T-helper 2 cell (primary cell): Measurements from ENCODE around the gene TPM4.
A peak's percentile ranks its signal among the peaks of the same experiment; 100 is the strongest.
"Not testable (repeated sequence)": the region's sequence is repeated elsewhere in the genome, so short reads cannot be mapped to it uniquely, and the experiment has no call there.

Source experiments
- DNase-seq, 5 experiments: peaks; one replicate each; pipeline versions ENCODE4 v3.0.0 to v3.0.0-alpha.2; 2012 to 2022

Gene TPM4

DNA sequence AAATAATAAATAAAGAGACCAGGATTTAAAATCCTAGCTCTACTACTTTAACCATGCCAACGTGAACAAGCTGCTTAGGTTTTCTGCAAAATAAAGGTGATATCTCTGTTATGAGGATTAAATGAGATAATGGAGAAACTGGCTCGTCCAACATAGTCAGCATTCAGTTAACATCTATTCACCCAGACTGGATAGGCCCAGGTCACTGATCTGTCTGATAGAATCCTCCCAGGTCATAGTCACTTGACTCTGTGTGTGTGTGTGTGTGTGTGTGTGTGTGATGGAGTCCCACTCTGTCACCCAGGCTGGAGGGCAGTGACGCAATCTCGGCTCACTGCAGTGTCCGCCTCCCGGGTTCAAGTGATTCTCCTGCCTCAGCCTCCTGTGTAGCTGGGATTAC is 22.5 kb downstream of the TPM4 start:
- no peak for DNase-seq

DNA sequence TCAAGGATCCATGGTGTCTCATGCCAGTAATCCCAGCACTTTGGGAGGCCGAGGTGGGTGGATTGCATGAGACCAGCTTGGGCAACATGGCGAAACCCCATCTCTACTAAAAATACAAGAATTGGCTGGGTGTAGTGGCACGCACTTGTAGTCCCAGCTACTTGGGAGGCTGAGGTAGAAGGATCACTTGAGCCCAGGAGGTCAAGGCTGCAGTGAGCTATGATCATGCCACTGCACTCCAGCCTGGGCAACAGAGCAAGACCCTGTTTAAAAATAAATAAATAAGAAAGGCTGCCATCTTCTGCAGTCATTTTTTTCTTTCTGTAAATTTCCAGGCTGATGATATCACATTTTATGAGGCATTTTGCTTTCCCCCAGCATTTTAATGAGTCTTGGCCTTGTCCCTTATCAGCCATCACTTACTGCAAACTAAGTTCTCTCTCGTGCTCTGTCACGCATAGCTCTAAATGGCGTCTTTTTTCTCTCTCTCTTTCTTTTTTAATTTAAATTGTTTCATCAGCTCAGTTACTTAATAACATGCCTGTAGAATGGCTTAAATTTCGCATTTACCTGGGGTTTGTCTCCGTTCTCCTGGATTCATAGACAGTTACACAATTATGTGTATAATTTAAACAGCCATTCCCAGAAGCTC is 23.1 kb downstream of the TPM4 start:
- DNase-seq: not testable (repeated sequence)

DNA sequence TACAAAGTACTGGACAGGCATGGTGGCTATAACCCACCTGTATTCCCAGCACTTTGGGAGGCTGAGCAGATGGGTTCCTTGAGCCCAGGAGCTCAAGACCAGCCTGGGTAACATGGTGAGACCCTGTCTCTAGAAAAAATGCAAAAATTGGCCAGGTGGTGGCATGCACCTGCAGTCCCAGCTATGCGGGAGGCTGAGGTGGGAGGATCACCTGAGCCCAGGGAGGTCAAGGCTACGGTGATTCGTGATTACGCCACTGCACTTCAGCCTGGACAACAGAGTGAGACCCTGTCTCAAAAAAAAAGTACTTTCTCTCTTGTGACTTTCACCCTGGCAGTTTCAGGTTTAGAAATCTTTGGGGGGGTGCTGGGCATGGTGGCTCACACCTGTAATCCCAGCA is 24.2 kb downstream of the TPM4 start:
- DNase-seq: no peak

DNA sequence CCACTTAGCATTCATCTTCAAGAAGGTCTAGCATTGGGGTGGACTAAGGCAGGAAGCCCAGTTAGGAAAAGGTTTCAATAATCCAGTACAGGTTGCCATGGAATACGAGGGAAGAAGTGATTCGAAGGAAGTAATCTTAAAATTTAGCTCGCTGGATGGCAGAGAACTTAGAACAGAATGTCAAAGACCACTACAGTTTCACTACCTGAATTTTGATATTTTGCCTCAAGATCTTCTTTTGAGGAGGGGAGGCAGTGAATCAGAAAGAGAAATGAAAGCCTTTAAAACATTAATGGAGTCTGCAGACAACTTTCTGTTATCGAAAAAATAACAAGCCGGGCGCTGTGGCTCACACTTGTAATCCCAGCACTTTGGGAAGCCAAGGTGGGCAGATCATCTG is 28.4 kb downstream of the TPM4 start:
- no peak for DNase-seq

DNA sequence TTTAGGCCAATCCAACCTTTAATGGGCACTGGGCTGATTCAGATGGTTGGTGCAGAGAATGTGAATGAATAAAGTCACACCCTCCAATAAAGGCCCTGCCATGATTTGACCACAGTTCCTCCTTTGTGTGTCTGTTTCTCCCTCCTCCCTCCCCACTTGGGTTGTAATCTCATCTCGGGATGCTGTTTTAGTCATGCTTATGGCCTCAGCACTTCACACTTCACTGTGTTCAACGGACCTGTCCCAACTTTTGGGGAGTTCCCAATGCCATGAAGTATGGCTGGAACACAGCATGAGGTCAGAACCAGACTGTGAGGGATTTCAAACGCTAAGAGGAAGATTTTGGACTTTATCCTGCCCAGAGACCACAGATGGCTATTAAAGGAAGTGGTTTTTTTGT is 29.8 kb downstream of the TPM4 start:
- DNase-seq: peak in 1 of 5 experiments; percentile 45

DNA sequence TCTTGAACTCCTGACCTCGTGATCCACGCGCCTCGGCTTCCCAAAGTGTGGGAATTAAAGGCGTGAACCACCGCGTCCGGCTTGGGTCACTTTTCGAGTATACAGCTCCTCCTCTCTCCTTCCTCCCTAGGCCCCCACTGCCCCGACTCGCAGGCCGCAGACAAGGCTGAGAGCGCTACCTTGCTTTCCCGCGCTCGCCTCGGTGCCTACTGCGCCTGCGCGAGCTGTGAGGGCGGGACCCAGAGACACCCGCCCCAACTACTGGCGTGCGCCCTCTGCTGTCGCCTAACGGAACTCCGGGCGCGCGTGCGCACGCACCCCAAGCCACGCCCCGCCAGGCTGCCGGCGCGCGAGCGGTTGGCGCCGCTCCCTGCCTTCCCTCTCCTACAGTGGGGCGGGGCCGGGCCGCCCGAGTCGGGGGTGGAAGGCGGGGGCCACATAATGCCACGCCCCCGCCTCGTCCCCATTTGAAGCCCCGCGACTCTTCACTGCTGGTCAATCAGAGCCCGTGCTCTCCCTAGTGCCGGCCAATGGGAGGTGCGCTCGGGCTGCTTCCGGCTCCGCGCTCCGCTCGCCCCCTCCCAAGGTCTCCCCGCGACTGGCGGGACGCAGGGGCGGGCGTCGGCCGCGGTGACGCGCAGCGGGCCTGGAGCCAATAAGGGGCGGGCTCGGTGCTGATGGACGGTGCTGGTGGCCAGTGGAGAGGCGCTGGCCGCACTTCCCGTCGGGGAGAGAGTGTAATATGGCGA is 35.0 kb downstream of the TPM4 start, which contains the start of gene RAB8A:
RAB8A (plus strand) TSS at position 730 of the 749 bp plus-strand sequence; CDS start at position 743, 13 bp downstream.
- DNase-seq: peak; percentile 97 to 100 (median 99)

DNA sequence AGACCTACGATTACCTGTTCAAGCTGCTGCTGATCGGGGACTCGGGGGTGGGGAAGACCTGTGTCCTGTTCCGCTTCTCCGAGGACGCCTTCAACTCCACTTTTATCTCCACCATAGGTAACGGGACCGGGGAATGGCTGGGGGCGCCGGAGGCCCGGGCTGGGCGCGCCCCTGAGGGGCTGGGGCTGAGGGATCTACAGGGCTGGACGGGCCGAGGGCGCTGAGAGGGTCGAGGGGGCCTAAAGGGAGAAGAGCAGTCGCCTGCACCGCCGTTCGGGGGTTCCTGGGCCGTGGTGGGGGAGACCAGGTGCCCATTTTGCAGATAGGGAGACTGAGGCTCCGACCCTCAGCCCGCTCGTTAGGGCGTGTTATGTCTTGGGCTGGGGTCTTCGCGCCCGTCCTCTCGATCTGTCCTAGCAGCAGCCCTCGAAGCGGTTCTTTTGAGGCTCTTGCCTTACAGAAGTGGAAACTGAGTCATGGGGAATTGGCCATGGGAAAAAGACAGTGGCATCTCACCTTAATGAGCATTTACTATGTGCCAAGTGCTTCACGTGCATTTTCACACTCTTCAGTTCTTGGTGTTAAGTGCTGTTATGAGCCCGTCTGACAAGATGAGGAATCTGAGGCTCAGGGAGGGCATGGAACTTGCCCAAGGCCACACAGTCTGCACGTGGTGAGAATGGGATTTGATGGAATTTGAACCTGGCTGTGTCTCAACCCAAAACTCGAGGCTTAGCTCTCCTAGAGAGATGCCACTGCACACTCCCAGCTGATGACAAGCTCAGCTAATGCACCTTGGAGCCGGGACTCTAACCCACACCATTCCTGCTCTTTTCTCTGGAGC is 35.8 kb downstream of the TPM4 start:
- DNase-seq: no peak

DNA sequence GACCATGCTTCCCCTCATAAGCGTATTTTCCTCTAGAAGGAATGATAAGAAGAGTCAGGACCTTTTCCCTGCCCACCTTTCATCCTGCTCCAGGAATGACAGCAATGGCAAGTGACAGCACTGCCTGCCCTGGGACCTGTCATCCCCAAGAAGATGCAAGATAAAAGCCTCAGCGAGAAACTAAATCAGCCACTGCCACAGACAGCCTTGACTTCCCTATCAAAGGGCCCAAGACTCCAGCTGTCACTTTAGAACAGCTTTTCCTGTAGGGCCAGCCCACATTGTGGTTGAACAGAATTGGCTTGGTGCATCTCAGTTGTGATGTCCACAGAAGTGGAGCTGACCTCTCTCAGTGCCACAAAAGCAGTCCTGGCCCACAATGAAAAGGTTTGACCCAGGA is 36.5 kb downstream of the TPM4 start:
- DNase-seq: no peak

DNA sequence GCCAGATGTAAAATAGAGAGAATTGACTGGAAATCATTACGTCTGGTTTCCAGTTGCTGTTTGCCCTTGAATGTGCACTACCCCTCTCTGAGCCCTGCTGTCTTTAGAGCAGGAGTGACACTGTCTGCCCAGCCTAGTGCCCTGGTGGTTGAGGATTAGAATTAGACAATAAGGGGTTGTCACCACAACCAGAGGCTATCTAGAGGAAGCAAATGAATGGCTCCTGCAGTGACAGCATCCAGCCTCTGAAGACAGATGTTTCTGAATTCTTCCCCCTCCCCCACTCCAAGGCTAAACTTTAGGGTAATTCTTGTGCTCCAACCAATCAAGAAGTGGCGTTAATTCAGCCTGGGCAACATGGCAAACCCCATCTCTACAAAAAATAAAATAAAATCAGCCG is 37.4 kb downstream of the TPM4 start:
- peak in 1 of 5 experiments; percentile 59 for DNase-seq

DNA sequence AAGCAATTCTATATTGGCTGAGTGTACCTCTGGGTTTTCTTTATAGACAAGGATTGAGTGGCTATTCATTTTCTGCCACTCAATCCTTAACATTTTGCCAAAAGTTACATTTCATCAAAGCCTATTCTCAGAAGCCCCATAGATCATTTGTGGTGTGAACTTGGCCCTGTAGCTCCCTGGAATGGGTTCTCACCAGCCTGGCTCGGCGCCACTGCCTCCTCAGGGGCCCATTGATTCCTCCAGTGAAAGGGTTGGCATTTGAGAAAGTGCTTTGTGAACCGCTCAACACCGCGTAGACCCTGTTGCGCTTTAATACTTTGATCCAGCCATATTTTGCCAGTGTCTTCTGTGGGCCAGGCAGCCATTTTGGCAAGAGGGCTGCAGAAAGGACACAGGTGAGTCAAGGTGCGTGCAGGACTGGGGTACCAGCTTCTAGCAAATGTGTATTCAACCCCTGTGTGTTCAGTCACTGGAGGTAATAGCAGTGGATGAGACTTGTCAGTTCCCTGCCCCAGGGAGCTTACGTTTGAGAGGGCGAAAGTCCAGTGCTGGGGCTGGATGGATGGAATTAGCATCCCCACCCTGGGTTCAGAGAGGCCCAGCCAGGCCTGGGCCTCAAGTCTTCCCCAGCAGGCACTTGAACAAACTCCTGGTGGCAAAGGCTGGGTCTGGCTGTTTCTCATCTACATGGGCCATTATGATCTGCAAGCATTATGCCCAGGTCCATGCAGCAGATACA is 39.2 kb downstream of the TPM4 start:
- no peak for DNase-seq

DNA sequence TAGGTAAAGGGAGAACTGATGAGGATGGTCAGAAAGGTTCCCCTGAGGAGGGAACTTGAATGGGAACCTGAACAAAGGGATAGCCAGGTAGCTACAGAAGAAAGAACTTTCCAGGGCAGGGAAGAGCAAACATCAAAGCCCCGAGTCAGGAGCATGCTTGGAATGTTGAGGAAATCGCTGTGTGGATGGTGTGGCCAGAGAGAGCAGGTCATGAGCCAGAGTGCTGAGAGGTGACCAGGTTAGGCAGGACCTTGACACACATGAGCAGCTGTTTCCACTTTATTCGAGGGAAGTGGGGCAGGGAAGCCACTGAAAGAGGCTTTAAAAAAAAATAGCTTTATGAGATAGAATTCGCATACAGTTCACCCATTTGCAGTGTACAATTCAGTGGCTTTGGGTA is 39.8 kb downstream of the TPM4 start:
- no peak for DNase-seq

DNA sequence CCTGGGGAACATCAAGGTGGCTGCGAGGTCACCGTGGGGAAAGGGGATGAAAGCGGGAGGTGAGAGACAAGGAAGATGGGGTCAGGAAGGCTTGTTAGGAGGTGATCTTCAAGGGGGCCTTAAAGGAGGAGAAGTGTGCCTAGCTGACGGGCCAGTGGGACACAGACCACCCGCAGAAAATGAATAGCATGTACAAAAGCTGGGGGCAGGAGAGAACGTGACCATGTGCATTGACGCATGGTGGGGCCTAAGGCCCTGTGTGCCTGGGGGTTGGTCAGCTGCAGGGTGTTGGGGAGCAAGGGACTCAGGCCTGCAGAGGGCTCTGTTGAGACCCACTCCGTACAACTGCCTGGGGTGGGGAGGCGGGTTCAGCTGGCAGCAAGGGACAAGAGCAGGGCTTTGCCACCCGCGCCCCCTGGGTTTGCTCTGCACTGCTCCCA is 41.3 kb downstream of the TPM4 start:
- DNase-seq: peak in 1 of 5 experiments; percentile 36

DNA sequence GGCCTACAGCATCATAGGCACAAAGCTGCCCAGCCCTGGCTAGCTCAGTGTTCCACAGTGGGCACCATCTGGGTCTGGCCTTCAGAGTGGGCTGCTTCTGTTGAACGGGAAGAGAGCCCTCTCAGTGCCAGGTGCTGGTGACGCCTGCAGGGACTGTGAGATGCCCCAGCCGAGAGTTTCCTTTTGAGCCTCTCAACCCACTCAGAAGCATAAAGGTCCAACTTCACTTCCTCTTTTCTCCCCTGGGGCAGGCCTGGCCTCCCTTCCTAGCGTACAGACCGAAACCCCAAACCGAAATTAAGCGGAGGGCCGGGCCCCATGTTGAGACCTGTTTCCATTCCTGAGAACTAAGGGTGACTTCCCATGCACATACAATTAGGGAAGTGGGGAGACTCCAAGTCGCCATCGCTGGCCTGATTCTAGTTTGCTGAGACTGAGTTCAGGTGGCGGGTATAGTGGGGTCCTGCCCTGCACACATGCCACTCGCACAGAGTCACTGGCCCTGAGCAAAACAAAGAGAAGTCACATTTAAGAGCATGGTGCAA is 42.3 kb downstream of the TPM4 start:
- DNase-seq: peak in 2 of 5 experiments; percentile 14 to 80

DNA sequence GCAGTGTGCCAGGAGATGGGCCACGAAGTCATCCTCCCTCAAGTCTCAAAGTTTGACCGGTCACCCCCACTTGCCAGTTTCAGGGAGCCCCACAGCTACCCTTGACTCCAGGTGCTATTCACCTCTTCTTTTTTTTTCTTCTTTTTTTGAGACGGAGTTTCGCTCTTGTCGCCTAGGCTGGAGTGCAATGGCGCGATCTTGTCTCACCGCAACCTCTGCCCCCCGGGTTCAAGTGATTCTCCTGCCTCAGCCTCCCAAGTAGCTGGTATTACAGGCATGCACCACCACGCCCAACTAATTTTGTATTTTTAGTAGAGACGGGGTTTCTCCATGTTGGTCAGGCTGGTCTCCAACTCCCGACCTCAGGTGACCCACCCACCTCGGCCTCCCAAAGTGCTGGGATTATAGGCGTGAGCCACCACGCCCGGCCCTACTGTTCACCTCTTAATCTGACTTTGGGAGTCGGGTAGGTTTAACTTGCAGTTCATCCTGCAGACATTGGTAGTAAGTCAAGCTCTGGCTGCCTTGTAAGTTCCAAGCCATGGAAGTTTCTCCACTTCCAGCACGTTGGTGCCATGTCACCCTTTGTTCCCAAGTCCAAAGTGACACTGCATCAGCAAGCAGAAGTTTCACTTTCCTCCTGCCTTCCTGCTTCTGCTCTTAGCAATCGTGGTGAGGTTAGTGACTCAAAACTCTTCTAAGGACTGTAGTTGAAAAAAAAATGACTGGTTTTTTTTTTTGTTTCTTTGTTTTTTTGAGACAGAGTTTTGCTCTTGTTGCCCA is 43.0 kb downstream of the TPM4 start:
- DNase-seq: peak in 3 of 5 experiments; percentile 15 to 94 (median 44)

DNA sequence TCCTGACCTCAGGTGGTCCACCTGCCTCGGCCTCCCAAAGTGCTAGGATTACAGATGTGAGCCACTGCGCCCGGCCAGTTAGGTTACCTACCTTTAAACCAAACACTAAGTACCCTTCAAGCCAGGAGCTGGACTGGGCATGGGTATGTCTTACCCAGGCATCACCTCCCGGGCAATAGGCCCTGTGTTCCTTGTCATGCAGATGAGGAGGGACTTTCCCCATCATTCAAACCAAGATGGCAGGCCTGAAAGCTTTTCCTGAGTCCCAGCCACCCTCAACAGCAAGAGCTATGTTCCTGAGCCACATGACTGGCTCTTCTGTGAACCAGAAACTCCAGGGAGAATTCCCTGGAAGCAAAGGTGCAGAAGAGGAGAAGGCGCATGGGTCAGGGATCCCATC is 44.8 kb downstream of the TPM4 start:
- DNase-seq: no peak

DNA sequence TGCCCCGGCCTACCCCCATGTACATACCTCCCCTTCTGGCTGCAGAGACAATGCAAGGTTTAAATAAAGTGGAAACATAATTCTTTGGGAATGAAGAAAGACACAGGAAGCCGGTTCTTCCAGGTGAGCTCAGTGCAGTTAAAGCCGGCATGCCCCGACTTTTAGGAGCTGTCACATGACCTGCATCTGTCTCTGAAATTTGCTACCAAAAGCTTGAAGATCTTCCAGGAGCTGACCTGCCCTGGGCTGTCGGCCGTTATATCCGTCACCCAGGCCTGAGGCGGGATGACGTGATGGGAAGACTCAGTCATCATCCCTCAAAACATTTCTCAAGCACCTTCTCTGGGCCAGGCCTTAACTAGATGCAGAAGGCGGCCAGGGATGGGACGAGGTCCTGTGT is 45.7 kb downstream of the TPM4 start:
- no peak for DNase-seq

DNA sequence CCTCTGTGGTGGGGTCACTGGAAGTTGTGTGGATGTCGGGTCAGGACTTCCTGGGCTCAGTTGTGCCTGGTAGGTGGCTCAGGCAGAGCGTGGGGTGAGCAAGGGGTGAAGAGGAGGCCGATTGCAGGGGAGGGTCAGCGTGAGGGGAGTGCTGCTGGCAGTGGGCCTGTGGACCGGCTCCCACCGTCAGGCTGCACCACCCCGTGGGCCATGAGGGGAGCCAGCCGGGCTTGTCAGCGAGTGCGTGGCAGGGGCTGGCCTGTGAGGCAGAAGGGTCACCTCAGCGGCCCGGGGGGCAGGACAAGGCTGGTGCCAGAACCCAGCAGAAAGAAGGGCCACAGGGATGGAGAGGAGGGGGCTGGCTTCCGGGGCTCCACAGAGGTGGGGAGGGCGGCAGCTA is 48.7 kb downstream of the TPM4 start:
- no peak for DNase-seq

DNA sequence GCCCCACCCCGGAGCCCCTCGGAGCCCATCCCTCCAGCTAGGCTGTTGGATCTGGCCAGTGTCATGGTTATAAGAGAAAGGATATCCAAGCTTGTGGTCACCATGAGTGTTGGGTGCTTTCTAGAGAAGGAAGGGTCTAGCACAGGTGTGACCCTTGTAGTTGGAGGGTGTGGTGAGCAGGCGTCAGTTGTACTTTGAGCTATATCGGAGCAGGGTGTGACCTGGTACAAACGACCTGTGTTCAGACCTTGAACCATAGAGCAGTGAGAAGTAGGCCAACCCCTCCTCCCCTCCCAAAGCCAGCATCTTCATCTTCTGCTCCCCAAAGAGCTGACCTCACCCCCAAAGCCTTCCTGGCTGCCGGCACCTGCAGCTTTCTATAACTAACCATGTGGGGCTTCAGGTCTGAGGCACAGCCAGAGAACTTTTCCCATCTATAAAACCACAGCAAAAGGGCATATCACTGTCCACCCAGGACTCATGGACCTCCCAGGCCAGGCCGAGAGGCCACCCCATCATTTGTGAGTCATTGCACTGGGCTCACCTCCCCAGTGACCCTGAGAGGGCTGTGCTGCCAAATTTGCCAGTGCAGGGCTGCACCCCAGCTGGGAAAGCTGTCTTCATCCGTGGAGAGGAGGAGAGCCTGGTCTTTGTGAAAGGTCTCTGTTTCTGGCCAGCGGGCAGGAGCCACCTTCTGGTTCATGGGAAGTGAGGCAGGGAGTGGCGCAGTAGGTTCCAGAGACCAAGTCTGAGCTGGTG is 49.6 kb downstream of the TPM4 start:
- DNase-seq: no peak

DNA sequence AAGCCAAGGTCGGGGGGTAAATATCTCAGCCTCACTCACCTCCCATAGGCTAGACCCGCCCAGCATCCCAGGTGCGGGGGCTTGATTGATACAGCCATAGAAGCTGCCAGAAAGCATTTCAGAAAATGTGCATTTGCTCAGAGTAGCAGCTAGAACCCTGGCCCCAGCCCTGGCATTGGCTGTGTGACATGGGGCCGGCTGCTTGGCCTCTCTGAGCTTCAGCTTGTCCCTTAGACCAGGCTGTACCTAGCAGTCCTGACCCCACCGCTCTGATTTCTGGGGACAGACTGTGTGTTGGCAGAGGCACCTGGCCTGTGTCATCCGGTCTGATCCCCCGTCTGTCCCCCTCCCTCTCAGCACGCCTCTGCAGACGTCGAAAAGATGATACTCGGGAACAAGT is 50.8 kb downstream of the TPM4 start:
- DNase-seq: no peak

DNA sequence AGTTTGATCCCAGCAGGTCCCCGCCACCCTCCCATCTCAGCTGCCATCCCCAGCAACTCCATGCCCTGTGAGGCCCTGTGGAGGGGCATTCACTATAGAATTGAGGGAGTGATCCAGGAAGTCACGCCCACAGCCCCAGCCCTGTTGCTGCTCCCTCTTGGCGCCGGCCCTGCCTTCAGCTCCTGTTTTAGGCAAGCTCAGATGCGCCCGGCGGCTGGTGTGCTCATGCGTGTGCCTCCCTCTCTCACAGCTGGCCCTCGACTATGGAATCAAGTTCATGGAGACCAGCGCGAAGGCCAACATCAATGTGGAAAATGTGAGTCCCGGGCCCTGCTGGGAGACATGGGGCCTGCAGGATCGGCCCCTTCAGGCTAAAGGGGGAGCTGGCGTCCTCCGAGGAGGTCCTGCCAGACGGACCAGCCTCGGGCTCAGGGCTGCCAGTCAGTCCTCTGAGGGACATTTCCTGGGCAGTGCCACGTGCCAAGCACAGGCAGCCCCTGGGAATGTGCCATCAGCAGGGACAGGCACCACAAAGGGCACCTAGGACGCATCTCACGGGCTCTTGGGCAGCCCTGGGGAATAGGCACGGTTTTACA is 51.6 kb downstream of the TPM4 start:
- DNase-seq: no peak
